ENCODE measurements around the gene MICAL2. TPM values are rescaled to one million over a fixed set of nuclear protein-coding genes. Genes with fewer than 3 reads are reported as not detected.

MICAL2 gene
- total RNA-seq, 1 donor from 2014 or later = 367 TPM

- H3K4me3 ChIP-seq (ENCODE audit: low read depth, low read length) = no peak overlapping the region
- no peak for DNase-seq (ENCODE audit: low read depth)
- TF ChIP-seq CTCF (IDR thresholded peaks at IDR 0.05; ENCODE audit: insufficient read depth, low read length, poor library complexity, severe bottlenecking) = no peak
- H3K27me3 ChIP-seq (ENCODE audit: control insufficient read depth, insufficient read depth, low read length) = no peaks in the 10 kb centered on the region
- peaks cover 1% of the 10 kb centered on the region for H3K36me3 ChIP-seq (ENCODE audit: control insufficient read depth, insufficient read depth, low read length)
Measured at GRCh38 chr11:12171921-12172320, 61.5 kb downstream of the MICAL2 start.

- H3K27me3 ChIP-seq (ENCODE audit: control insufficient read depth, insufficient read depth, low read length) = no peaks in the 10 kb centered on the region
- H3K36me3 ChIP-seq (ENCODE audit: control insufficient read depth, insufficient read depth, low read length) = peaks cover 1% of the 10 kb centered on the region
- DNase-seq (ENCODE audit: low read depth) = no peak
- no peak for TF ChIP-seq CTCF (IDR thresholded peaks at IDR 0.05; ENCODE audit: insufficient read depth, low read length, poor library complexity, severe bottlenecking)
- no peak overlapping the region for H3K4me3 ChIP-seq (ENCODE audit: low read depth, low read length)
Measured at GRCh38 chr11:12172493-12173013, 62.2 kb downstream of the MICAL2 start.

GRCh38 chr11:12173111-12173510, 62.7 kb downstream of the MICAL2 start:
- no peak overlapping the region for H3K4me3 ChIP-seq (ENCODE audit: low read depth, low read length)
- no peaks in the 10 kb centered on the region for H3K36me3 ChIP-seq (ENCODE audit: control insufficient read depth, insufficient read depth, low read length)
- no peaks in the 10 kb centered on the region for H3K27me3 ChIP-seq (ENCODE audit: control insufficient read depth, insufficient read depth, low read length)
- DNase-seq (ENCODE audit: low read depth) = no peak
- TF ChIP-seq CTCF (IDR thresholded peaks at IDR 0.05; ENCODE audit: insufficient read depth, low read length, poor library complexity, severe bottlenecking) = no peak

DNA sequence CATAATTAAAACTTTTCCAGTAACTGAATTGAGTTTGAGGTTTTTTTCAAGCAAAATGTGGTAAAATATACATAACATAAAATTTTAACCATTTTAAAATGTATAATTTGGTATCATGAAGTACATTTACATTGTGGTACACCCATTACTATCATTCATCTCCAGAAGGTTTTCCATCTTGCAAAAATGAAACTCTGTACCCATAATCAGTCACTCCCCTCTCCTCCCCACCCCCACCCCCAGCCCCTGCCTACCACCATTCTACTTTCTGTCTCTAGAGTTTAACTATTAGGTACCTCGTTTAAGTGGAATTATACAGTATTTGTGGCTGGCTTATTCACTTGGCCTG, 63.7 kb downstream of the MICAL2 start:
- H3K4me3 ChIP-seq (ENCODE audit: low read depth, low read length) = no peak overlapping the region
- no peak for DNase-seq (ENCODE audit: low read depth)
- no peaks in the 10 kb centered on the region for H3K27me3 ChIP-seq (ENCODE audit: control insufficient read depth, insufficient read depth, low read length)
- no peak for TF ChIP-seq CTCF (IDR thresholded peaks at IDR 0.05; ENCODE audit: insufficient read depth, low read length, poor library complexity, severe bottlenecking)
- no peaks in the 10 kb centered on the region for H3K36me3 ChIP-seq (ENCODE audit: control insufficient read depth, insufficient read depth, low read length)

GRCh38 chr11:12174477-12175143, 64.2 kb downstream of the MICAL2 start:
- no peak for TF ChIP-seq CTCF (IDR thresholded peaks at IDR 0.05; ENCODE audit: insufficient read depth, low read length, poor library complexity, severe bottlenecking)
- Histone ChIP-seq H3K4me3 (ENCODE audit: low read depth, low read length) (no peak overlapping the region), H3K27me3 (ENCODE audit: control insufficient read depth, insufficient read depth, low read length) (no peaks in the 10 kb centered on the region), H3K36me3 (ENCODE audit: control insufficient read depth, insufficient read depth, low read length) (no peaks in the 10 kb centered on the region)
- no peak for DNase-seq (ENCODE audit: low read depth)

DNA sequence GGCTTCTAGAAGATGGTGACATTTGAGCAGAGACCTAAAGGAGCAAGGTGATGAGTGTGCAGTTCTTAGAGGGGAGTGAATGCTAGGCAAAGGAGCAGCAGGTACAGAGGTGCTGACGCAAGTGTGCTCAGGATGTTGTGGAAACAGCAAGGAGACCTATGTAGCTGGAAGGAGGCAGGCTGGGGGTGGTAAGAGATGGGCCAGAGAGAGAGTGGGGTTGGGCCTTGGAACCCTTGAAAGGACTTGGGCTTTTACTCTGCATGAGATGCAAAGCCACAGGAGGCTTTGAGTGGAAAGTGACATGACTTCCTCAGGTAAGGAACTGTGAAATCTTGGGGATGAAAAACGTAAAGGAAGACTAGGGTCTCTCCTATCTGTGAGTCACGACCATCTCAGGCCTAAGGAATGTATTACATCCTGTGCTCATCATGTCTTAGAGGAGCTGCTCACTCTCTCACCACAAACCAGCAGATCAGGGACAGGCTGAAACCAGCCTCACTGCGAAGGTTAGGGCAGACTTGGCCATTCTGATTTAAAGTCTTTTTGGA, 65.4 kb downstream of the MICAL2 start:
- DNase-seq (ENCODE audit: low read depth) = peak; percentile 91
- Histone ChIP-seq H3K27me3 (ENCODE audit: control insufficient read depth, insufficient read depth, low read length) (no peaks in the 10 kb centered on the region), H3K36me3 (ENCODE audit: control insufficient read depth, insufficient read depth, low read length) (no peaks in the 10 kb centered on the region), H3K4me3 (ENCODE audit: low read depth, low read length) (no peak overlapping the region)
- no peak for TF ChIP-seq CTCF (IDR thresholded peaks at IDR 0.05; ENCODE audit: insufficient read depth, low read length, poor library complexity, severe bottlenecking)
